NCI-H1417 treated with DMSO at 0.1 percent for 48 hours (cell line): ENCODE results near the gene PVRIG.
"Not testable (repeated sequence)": the region's sequence is repeated elsewhere in the genome, so short reads cannot be mapped to it uniquely, and the experiment has no call there.

Source experiments
- DNase-seq: peaks from one replicate; lab custom pipeline; 2025; lab: John Stamatoyannopoulos, UW

PVRIG gene

DNA sequence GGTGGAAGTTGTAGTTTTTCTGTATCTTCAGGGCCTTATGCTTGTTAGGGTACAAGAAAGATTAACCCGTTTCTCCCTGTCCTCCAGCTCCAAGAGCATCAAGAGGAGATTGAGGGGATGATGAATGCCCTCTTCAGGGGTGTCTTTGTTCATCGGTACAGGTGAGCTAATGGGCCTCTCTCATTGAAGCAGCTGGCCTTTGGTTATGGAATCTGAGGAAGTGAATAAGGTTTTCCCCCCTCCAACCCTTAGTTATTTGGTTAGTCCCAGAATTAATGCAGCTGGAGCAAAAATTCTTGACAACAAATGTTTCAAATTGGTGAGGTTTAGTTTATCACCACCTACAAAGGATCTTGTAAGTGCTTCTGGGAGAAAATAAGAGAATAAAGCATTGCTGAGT lies 24.5 kb upstream of the PVRIG start:
- no peak for DNase-seq

DNA sequence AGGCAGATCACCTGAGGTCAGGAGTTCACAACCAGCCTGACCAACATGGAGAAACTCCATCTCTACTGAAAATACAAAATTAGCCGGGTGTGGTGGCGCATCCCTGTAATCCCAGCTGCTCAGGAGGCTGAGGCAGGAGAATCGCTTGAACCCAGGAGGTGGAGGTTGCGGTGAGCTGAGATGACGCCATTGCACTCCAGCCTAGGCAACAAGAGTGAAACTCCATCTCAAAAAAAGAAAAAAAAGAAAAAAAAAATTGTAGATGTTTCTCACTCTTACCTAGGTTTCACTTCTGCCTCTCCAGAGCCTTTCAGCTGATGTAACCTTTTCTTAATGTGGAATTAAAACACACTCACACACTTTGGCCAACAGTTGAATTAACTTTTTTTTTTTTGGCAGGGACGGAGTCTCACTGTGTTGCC lies 23.8 kb upstream of the PVRIG start:
- DNase-seq, result not testable (repeated sequence)

DNA sequence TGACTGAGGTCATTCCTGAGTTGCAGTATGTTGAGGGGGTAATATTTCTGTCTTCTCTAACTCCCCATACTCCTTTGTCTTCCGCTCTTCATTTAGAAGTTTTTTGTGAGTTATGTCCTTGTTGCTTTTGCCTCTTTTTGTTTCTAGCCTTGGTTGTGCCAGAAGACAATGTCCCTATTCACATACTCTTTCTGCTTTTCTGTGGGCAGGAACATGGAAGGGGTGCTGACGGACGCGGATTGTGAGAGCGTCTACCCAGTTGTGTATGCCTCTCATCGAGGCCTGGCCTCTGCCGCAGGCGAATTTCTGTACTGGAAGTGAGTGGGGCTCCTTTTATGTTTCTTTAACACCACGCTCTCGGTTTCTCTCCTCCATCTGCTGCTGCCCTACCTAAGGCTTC lies 21.5 kb upstream of the PVRIG start:
- DNase-seq, result no peak

DNA sequence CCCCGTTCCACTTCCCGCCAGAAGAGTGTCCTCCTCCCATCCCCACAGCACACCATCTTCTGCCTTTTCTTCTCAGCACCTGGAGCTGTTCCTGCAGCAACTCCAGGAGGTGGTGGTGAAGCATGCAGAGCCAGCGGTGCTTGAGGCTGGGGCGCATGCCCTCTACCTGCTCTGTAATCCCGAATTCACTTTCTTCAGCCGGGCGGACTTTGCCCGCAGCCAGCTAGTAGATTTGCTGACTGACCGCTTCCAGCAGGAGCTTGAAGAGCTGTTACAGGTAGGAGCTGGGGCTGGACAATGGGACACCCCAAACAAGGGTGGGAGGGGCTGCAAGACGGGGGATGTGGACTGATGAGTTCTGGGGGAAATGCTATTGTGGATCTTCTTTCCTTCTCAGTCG lies 19.1 kb upstream of the PVRIG start:
- DNase-seq, result no peak

DNA sequence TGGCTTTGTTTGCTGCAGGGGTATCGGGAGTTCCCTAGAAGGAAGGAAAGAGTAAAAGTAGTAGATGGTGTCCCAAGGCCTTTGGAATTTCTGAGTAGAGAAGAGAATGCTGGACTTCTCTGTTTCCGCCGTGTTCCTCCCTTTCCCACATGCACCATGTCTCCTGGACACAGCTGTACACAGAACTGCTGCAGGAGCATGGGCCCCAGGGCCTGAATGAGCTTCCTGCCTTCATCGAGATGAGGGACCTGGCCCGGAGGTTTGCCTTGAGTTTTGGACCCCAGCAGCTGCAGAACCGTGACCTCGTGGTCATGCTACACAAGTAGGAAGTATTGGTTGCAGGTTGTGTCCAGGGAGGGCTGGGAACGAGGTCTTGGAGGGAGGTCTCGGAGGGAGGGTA lies 15.3 kb upstream of the PVRIG start:
- no peak for DNase-seq

DNA sequence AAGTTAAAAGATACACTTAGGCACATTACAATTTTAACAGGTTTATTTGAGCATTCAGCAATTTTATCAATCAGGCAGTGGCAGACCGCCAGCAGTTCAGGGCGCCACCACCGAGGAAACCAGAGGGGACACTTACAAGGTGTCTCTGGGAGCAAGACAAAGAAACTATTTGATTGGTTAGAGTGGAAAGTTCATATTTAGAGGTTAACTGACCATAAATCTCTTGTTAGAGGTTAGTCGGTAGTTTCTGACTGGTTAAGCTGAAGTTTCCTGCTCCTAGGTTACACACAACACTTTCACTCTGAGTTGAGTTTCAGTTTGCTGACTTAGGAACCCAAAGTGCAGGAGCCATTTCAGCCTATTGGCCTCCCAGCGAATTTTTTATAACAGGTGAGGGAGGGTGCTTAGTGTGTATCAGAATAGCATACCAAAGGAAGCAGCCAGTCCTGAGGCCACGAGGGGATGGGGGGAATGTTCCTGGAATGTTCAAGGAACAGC lies 10.8 kb upstream of the PVRIG start:
- no peak for DNase-seq

DNA sequence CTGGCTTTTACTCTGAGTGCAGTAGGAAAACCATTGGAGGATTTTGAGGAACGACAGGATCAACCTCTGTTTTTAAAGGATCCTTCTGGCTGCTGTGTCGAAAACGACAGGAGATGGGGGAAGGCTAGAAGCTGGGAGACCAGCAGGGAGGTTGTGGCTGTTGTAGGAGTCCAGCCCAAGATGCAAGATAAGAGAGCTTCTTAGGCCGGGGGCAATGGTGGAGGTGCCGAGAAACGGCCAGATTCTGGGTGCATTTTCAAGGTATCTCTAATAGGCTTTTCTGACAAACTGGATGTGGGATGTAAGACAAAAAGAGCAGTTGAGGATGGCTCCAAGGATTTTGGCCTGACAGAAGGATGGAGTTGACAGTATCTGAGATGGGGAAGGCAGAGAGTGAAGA lies 10.3 kb upstream of the PVRIG start:
- DNase-seq, result no peak

DNA sequence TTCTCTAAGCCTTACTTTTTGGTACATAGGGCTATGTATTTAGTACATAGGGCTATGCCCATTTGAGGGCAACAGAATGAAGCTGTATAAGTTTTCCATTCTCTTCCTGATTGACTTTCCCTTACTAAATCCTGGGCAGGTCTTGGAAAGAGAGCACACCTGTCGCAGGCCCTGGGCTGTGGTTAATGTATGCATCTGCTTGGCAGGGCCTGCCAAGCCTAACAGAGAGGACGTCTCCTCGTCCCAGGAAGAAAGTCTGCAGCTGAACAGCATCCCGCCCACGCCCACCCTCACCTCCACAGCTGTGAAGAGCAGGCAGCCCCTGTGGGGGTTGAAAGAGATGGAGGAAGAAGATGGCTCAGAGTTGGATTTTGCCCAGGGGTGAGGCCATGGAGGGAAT lies 8.9 kb upstream of the PVRIG start:
- no peak for DNase-seq

DNA sequence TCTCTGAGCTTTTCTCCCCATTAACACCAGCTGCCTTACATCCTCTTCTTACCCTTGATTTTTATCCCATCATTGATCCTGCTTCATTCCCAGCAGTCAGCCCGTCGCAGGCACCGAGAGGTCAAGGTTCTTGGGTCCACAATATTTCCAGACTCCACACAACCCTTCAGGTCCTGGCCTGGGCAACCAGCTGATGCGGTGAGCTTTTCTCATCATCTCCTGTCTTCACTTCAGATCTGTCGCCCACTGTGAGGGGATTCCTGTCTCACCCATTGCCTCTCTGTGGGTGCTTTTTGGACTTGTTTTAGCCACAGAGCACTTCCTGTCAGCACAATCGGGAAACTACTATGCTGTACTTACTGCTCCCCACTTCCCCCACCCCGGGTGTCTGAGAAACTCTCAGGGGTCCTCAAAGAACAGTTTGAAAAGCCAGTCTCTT lies 8.4 kb upstream of the PVRIG start:
- DNase-seq, result no peak

DNA sequence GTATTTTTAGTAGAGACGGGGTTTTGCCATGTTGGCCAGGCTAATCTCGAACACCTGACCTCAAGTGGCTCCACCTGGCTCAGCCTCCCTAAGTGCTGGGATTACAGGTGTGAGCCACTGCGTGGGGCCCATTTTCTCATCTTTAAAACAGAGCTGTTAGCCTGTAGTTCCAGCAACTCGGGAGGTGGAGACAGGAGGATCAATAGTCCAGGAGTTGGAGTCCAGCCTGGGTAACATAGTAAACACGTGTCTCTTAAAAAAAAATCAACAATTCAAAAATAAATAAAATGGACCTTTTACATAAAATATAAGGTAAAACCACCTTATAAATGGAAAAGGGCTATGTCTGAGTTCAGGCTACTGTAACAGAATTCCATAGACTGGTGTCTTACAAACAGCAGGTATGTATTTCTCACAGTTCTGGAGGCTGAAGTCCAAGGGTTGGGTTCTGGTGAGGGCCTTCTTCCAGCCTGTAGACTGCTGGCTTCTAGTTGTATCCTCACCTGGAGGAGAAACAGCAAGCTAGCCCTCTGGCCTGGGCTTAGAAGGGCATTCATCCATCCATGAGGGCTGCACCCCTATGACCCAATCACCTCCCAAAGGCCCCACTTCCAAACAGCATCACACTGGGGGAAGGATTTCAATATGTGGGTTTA lies 7.0 kb upstream of the PVRIG start:
- no peak for DNase-seq

DNA sequence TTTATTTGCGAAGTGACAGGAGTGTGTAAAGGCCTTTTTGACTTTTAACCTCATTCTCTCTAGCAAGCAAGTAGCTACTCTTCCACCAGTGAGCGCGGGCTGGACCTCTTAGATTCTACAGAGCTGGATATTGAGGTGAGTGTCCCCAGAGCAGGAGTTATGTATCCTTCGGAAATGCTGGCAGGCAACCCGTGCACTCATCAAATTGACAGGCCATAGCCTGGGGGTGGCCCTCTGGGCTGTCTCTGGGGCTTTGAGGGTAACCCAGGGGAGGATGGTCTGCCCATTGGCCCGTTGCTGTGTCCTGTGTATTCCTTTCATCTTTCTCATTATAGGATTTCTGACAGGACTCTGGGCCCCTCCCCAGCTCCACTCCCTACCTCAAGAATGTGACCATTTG lies 6.1 kb upstream of the PVRIG start:
- no peak for DNase-seq

DNA sequence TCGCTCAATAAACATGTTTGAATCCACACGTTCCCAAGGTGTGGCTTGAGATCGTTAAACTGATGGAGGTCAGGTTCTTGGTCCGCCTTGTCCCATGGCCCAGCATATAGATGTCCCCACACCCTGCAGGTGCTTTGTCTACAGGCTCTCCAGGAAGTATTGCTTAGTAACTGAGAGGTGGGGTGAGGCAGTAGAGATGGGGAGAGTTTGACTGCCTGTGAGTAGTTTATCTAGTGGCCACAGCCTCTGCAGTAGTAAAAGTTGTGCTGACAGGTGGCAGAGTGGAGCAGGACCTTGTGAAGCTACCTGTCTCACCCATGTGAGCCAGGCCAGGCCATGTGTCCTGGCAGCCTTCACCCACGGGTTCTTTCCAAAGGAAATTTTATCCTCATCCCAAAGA lies 5.4 kb upstream of the PVRIG start:
- DNase-seq, result not testable (repeated sequence)

DNA sequence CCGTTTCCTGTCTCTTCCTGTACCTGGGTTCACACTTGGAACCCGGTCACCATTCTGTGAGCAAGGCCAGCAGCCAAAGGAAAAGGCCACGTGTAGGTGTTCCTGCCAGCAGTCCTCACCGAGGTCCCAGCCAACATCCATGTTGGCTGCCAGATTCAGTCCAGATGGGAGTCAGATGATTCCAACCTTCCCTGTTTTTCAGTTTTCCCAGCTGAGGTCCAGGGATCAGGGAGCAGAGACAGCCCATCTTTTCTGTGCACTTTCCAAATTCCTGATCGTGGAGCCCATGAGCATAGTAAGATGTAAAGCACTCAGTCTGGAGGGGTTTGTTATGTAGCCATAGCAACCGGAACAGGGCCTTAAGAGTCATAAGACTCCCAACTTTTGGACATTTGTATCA lies 3.9 kb upstream of the PVRIG start:
- DNase-seq, result no peak

DNA sequence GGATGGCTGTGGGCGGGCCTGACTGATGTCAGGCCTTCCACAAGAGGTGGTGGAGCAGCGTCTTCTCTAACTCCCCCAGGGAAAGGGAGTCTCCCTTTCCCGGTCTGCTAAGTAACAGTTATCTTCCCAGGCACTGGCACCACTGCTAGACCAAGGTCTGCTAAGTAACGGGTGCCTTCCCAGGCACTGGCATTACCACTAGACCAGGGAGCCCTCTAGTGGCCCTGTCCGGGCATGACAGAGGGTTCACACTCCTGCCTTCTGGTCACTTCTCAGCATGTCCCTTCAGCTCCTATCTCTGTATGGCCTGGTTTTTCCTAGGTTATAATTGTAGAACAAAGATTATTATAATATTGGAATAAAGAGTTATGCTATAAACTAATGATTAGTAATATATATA lies 1.8 kb upstream of the PVRIG start:
- DNase-seq, result not testable (repeated sequence)

DNA sequence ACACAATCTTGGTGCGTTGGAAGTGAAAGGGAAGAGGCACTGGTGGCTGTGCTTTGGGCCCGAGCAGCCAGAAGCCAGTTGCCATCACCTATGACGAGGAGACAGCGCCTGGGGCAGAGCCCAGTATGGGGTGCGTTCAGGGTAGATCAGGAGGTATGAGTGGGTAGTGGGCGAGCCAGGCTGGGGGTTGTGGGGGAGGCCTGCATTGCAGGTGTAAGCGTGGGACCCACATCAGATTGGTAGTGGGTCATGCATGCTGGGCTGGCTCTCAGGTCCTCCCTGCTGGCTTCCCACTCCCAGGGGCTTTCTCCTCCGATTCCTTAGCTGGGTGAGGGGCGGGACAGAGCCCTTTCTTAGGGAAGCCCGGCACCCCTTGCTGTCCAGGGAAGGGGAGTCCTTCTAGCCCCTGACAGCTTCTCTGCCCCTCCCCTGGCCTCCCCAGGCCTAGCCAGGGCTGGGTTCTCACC lies 445 bp upstream of the PVRIG start:
- DNase-seq, result no peak

DNA sequence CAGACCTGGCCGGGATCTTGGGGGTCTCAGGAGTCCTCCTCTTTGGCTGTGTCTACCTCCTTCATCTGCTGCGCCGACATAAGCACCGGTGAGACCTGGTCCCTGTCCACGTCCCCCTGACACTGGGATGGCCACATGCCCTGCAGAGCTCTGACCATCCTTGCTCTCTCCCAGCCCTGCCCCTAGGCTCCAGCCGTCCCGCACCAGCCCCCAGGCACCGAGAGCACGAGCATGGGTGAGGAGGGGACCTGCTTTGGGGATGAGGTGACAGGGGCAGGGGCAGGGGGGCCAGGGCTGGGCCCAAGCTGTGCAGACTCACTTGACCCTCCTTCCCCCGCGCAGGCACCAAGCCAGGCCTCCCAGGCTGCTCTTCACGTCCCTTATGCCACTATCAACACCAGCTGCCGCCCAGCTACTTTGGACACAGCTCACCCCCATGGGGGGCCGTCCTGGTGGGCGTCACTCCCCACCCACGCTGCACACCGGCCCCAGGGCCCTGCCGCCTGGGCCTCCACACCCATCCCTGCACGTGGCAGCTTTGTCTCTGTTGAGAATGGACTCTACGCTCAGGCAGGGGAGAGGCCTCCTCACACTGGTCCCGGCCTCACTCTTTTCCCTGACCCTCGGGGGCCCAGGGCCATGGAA lies 959 bp downstream of the PVRIG start:
- no peak for DNase-seq

DNA sequence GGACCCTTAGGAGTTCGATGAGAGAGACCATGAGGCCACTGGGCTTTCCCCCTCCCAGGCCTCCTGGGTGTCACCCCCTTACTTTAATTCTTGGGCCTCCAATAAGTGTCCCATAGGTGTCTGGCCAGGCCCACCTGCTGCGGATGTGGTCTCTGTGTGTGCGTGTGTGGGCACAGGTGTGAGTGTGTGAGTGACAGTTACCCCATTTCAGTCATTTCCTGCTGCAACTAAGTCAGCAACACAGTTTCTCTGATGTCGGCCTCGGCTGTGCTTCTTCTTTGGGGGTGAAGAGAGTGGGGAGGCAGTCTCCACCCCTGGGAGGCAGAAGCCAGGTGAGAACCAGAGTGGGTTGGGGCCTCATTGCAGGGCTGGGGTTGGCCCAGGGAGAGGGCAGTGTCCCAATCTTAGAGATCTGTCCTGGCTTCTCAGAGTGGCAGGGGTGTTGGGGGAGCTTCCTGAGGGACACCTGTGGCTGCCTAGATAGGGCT lies 1.5 kb downstream of the PVRIG start:
- no peak for DNase-seq

DNA sequence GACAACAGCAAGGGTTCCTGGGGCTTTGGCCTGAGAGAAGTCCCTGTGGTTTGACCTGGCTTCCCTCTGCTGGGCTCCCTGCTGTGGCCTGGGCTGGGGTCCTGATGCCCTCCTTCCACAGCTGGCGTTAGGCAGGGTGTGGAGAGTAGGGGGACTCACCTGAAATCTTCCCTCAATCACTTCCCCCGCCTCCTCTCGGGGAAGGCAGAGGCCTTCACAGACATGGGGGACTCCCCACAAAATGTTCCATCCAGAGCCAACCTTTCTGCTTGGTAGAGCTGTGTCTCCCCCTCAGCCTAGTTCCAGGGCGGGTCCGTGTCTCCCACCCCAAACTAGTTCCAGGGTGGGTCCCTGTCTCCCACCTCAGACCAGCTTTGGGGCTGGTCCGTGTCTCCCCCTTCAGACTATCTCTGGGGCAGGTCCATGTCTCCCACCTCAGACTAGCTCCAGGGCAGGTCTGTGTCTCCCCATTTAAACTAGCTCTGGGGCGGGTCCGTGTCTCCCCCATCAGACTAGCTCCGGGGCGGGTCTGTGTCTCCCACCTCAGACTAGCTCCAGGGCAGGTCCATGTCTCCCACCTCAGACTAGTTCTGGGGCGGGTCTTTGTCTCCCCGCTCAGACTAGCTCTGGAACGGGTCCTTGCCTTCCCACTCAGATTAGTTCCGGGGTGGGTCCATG lies 2.2 kb downstream of the PVRIG start:
- no peak for DNase-seq

DNA sequence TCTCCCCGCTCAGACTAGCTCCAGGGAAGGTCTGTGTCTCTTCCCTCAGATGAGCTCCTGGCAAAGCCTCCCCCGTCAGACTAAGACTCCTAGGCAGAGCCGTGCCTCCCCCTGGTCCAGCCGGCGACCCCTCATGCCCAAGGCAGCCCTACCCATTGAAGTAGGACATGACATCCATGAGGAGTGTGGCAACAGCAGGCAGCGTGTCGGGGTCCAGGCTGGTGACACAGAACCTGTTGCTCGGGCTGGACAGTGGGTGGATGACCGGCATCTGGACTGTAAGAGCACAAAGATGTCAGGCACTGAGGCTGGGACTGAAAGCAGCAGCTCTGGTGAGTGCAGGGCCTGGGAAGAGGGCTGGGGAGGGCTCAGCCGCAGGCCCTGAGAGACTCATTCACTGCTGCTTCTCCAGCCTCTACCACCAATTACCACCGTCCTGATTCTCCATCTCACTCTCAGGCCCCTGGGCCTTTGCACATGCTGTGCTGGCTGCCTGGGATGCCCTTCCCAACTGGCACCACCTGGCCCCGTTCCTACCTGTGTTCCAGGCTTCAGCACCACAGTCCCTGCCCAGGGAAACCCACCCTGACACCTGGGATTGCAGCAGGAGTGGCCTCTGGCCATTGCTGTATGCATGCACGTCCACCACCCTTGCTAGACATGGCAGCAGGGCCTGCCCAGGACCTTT lies 2.8 kb downstream of the PVRIG start:
- DNase-seq, result no peak

DNA sequence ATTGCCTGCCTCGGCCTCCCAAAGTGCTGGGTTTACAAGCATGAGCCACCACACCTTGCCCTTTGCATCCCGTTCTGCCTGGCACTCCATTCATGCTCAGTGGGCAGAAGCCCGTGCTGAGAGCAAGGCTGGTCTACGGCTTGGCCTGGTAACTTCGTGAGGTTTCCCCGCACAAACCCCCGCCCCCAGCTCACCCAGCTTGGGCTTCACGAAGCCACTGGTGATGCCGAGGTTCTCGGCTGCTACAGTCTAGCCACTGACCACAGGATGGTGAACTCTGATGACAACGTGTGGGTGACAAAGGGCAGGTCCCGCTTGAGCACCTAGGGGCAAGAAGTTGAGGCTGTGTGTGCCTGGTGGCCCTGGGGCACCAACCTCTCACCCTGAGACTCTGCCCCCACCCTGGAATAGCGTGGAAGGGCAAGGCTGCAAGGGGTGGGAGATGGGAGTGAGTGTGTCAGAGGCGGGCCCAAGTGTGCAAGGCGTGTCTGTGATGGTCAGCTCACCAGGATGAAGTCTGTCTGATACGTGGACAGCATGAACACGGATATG lies 3.7 kb downstream of the PVRIG start:
- DNase-seq, result not testable (repeated sequence)

DNA sequence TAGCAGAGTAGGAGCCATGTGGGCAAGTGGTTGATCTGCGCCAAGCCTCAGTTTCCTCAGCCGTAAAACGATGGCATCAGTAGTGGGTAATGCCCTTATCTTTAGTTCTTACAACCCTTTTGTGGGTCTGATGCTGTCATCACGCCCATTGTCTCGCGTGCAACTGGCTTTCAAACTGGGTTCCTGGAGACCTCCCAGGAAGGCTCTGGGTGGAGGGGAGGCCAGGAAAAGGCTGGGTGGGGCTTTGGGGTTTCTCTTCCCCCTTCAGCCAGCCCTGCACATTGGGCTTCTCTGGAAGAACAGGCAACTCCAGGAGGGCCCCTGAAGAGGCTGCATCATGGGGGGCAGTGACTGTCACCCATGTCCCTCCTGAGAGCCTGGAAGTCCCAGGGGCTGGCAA lies 5.1 kb downstream of the PVRIG start:
- DNase-seq, result not testable (repeated sequence)
